ENCODE results near the gene ARL14EP.

The ARL14EP gene

DNA sequence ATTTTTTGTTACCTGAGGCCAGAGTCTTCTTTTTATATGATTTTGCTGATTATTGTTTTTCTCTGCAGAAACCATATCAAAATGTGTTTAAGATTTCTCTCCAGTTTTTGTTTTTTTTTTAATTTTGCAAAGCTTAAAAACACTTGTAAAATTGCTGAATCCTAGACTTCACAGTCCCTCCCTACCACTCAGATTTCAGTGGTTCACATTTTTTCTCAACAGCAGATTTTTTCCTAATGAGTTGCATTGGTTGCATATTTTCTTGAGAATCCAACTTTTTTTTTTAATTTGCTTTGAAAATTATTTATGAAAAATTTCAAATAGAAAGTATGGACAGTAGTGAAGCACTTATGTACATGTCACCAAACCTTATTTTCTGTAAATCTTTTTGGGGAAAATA, 5.8 kb downstream of the ARL14EP start:
- no peak for DNase-seq

DNA sequence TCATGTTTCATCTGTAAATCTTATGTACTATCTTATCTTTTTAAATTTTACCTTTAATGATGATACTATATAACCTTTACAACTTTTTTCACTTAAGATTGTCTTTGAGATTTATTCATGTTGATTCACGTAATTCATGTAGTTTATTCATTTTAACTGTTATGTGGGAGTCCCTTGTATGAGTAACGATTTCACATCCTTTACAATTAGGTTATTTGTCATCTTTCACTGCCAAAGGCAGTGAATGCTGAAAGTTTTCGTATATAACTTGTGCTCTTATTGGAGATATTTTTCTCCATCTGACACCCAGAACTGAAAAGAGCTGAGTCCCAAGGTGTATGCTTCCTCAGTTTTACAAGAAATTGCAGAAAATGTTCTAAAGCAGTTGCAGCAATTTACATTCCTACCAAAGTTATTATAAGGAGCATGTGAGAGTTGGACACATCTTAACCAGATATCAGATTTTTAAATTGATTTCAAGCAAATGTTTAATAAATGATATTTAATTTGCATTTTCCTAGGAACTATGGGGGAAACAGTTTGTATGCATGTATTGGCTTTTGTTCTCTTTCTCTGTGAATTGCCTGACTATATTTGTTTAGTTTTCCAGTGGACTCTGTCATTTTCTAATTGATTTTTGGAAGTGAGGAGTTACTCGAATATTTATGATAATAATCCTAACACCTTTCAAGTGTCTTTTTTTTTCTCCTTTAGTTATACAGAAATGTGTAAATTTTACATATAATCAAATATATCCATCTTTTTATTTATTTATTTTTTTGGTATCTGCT, 6.4 kb downstream of the ARL14EP start:
- no peak for DNase-seq

DNA sequence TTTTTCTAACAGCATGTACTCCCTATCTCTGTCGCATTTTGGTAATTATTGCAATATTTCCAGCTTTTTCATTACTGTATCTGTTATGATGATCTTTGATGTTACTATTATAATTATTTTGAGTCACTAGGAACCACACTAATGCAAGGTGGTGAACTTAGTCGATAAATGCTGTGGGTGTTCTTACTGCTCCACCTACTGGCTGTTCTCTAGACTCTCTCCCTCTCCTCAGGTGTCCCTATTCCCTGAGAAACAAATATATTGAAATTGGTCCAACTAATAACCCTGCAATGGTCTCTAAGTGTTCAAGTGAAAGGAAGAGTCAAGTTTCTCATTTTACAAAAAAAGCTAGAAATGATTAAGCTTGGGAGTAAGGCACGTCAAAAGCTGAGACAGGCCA, 10.5 kb downstream of the ARL14EP start:
- DNase-seq, result no peak

DNA sequence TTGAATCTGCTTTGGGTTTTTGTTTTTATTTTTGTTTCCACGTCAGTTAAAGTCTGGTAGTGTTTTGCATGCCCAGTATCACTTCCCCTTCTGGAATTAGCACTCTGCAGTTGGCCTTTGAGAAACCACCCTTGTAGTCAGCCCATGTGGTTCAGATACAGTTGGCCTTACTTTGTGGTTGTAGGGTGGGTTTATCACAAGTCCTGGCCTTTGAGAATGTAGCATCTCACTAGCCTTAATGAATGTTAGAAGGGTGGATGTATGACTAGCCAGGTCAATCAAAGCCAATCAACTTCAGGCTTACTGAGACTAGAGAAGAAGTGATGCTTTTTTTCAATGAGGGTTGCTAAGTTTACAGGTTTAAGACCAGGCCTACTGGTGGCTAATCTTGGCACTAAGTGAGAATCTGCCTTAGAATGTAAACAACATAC, 19.8 kb downstream of the ARL14EP start:
- DNase-seq, result no peak

DNA sequence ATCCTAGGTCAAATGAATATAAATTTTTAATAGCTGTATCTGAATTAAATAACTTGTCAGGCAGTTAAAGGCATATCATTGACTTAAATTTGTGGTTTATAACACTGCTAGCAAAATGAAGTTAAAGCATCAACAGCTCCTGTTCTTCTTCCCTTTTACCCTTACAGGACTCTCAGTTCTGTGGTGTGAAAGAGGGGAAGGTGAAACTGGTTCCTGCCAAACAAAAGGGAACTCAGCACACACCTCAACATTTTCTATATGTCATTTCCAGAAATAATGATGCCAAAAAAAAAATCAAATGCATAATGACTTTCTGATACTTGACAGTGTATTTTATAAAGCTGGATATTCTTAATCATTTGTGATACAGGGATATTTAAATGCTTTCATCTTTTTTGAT, 21.2 kb downstream of the ARL14EP start:
- no peak for DNase-seq

DNA sequence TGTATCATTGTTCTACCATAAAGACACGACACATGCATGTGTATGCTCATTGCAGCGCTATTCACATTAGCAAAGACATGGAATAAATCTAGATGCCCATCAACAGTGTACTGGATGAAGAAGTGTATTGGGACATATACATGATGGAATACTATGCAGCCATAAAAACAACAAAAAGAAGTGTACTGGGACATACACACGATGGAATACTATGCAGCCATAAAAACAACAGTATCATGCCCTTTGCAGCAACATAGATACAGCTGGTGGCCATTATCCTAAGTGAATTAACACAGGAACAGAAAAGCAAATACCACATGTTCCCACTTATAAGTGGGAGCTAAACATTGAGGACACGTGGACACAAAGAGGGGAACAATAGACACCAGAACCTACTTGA, 22.7 kb downstream of the ARL14EP start:
- DNase-seq, result no peak

DNA sequence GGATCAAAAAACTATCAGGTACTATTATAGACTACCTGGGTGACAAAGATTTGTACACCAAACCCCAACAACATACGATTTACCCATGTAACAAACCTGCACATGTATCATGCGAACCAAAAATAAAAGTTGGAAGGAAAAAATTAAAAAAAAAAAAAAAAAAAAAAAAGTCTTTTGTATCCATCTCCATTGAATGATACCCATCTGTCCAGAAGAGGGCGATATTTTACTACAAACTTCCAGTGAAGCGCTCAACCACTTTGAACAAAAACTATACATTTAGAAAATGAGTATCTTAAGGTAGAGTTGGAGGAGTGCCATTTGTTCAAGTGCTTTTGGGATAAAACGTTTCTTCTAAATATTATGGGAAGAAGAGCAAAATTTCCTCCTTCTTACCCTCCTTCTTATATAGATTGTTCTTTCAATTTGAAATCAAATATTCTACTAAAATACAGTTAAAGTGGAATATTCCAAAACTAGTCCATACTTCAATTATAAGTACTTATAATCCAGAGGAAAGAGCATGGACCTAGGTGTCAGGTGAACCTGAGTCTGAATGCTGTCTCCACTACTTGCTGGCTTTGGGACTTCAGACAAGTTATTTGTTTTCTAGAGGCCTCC, 23.3 kb downstream of the ARL14EP start:
- peak; percentile 41 for DNase-seq

DNA sequence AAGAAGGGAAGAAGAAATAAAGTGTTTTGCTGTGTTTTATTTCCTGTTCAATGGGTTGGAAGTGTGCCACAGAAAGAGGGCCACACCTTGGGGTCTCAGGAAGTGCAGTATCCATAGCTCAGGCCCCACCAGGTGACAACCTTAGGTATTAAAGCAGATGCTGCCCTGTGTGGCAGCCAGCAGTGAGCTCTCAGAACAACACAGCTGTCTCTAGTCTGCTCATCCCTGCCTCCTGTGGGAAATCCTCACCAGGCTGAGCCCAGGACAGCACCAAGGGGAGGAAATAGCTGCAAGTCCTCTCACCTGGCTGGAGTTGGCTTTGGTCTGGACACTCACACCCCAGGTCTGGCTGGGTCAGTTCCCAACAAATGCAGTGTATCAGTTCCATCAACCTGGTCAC, 25.1 kb downstream of the ARL14EP start:
- DNase-seq, result no peak

DNA sequence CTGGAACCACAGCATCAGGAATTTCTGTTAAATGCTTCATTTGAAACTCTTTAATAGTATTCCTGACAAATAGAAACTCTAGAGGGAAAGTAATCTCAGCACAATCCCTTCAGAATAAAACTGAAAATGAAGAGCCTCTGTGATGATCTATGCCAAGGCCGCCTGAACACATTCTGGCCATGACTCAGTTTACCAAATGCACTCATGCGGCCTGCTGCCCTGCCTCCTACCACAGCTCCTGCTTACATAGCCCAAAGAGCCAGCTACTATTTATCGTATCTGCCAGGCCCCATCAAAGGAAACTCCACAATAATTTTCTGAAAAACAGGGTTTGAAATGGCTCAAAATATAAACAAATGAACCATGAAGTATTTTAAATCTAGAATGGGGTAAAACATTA, 27.0 kb downstream of the ARL14EP start:
- DNase-seq, result no peak

DNA sequence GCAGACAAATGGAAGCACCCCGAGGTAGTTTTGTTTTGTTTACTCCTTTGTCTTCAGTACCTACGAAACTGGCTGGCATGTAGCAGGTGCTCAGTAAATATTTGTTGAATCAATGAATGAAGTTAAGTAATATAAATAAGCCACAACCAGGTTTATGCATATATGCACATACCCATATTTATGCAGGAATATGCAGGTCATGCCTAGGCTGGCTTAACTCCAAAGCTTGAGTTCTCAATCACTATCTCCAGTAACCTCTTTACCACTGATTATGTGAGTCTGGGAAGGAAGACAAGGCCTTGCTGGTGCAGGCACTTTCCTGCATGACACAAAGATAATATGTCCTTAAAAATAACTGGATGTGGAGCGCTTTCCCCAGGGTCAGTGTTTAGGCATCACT, 27.5 kb downstream of the ARL14EP start:
- DNase-seq, result no peak

DNA sequence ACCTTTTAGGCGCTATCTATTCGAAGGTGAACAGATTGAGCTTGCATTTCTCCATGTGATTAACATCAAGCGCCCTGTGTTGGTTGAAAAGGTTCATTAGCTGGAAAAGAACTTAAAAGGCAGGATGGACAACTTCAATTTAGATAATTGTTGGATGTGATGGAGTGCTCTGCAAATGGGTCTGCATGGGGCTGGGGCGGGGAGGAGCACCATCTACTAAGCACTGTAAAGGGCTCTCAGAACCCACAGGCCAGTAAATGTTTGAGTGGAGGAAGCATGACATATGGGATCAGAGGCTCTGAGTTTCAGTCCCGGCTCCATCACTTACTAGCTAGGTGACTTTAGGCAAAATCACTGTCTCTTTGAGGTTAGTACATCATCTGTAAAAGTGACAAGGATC, 28.2 kb downstream of the ARL14EP start:
- no peak for DNase-seq

DNA sequence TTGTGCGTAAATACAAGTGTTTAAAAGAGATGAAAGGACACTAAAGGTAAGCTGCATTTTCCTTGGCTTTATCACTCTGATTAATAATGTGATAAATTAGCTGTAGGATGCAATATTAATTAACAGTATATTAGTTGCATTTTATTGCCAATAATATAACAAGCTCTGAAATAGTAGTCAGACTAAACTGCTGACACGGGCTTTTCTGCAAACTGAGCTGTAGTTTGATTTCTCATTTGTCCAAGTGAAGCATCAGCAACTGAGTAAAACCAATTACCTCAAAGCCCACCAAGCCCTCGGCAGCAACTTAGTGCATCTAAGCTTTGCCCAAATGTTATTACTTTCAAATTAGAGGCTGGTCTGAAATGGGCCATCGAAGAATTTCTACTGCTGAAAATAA, 33.5 kb downstream of the ARL14EP start:
- DNase-seq, result no peak

DNA sequence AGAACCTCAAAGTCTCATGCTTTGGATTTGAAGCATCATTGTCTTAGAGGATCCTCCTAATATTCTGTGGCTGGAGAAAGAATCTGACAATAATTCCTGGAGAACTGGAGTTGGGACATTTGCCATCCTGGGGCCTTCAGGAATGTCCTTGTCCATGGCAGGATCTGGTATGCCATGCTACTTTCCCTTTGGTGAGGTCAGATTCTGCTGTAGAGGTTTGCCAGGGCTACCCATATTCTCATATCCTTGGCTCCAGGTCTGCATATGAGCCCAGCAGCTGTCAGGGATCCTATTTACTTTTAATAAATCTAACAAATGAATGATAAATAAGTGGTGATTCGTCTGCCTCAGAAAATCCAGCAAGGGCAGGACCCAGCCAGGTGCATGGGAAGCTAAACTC, 35.0 kb downstream of the ARL14EP start:
- no peak for DNase-seq

DNA sequence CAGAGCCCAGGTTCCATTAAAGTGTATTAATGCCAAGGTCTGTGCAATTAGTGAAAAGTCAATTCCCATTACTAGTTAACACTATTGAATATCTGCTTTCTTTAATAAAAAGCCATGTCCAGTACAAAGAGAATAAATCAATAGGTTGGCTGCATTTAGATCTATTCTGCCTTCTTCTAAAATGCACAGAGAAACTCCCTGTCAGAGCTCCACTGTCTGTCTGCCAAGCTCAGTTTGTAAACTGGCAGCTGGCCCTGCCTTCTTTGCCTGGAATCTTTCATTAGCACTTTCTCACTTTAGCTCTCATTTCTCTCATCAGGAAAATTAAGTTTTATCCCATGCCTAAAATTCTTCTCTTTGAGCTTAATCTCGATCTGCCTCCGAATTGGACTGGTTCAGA, 35.6 kb downstream of the ARL14EP start:
- no peak for DNase-seq

DNA sequence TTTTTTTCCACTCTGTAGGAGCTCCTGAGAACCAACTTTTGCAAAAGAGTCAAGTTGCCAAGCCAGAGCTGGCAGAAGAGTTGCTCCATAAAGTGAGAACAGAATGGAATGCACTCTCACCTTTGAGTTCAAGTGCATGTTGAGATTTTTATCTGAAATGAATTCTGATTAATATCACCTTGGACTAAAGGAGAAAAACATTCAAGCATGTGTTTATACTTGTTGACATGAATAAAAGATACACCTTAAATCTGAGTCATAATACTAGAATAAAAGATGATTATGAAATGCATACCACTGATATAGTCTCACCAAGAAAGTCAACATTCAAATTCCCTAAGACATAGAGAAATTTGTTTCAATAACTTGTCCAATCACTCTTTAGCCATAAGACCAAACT, 37.8 kb downstream of the ARL14EP start:
- no peak for DNase-seq

DNA sequence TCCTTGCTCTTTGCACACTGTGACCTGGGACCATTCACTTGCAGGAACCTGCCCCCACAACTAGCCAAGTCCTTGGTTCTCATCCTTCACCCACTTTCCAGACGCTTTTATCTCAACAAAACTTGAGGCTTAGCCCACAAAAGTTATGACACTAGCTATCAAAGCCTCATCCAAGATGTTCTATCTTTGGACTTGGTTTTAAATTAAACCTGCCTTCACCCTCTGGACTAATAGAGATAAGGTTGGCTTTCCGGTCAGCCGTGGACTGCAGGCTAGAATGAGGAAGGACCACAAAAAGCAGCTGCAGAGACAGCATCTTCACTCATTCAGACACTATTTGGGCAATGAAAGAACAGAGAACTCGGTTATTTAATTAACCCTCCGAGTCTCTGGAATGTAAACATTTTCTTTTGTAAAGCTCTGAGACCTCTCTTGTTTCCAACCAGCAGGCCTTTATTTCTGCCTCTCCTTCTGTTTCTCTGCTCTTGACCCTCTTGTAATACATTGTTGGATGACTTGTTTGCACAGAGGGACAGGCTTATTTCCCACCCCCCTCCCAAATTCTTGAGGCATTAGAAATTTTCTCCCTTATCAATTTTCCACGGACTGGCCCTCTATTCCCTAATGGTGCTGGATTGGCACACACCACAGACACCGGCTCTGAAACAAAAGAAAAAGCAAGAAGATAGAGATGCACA, 41.4 kb downstream of the ARL14EP start:
- no peak for DNase-seq

DNA sequence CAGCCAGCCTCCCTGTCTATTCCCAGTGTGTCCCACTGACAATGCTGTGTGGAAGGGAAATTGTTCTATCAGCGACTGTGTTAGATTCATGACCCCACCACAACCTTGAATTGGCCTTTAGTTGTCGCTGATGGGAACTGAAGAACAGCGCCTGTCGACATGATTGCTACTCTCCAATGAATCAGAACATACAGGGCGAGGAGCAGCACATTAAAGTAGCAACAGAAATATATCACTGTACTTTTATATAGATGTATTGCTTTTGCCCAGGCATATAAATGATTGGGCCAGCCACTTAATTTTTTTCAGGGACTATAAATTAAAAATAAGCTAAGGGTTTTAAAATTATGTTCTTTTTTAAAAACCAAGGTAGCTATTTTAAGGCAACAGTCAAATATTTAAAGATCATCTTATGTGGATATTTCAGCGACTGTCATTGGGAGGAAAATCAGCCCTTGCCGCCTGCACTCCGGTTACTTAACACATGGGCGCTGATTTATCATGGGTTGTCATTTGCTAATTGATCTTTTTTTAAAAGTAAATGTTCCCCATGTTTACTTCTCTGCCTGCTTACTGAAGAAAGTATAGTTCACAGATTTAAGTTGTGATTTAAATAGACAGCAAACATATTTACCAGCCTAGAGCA, 42.1 kb downstream of the ARL14EP start:
- no peak for DNase-seq

DNA sequence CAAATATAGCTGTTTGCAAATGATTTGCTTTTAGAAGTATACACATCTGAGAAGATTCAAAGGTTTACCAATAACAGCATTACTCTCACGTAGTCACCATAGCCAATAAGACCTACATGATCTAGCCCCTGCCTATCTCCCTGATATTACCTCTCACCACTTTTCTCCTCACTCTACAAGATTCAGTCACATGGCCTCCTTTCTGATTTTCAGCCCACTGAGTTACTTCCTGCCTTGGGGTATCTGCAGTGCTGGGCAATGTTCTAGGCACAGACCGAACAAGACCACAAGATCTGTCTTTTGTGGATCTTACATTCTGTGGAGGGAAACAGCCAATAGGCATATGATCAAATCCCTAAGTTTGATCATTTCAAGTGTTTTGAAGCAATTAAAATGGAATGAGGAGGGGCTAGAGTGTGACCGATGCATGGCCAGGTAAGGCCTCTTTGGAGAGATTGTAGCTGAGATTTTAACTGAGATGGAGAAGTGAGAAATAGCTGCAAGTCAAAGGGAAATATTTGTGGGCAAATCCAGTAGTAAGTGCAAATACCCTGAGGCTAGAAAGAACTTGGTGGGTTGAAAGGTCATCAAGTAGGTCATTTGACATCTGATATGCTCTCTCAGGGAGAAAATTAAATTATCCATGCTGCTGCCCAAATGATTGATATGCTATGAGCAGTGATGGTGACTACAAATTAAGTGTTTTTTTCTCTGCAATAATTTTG, 43.1 kb downstream of the ARL14EP start:
- DNase-seq, result no peak

DNA sequence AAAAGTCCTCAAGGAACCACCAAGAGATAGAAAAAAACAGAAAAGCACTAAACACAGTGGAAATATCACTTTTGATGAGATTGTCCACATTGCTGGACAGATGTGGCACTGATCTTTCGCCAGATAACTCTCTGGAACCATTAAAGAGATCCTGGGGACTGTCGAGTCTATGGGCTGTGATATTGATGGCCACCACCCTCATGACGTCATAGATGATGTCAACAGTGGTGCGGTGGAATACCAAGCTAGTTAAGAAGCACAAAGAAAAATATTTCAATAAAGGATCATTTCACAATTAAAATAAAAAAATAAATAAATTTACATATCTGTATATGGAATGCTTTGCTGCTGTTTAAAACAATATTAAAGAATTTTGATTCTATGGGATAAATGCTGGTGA, 45.5 kb downstream of the ARL14EP start:
- DNase-seq, result no peak

DNA sequence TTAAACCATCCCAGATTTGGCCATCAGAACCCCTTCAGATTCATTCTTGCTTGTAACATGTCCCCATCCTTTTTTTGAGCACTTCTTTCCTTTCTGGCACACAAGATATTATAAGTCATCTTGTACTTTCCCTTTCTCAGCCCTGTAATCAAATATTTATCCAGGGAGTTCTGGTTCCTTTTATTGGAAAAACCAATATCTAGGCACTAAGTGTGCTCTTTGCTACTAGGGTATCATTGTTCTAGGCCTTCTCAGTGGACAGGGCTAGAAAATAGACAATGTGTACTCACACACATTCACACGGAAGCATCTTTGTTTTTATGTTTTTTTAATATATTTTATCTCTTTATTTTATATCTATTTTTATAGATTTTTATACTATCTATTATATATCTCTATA, 47.3 kb downstream of the ARL14EP start:
- no peak for DNase-seq

DNA sequence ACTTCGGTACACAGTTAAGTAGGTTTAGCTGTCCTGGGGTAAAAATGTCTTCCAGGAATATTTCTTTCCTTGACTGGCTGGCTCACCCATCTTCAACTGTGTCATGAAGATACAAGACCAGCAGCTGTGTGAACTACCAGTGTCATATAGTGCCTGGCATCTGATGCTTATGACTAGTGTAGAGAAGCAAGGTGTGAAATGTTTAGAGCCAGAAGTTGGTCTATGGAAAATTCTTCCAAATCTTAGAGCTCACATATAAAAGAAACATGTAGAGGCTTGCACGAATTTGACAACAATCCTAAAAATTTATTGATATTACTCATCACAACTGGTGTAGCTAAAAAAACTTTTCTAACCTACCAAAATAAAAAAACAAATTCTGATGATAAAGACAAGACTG, 54.4 kb downstream of the ARL14EP start:
- no peak for DNase-seq

DNA sequence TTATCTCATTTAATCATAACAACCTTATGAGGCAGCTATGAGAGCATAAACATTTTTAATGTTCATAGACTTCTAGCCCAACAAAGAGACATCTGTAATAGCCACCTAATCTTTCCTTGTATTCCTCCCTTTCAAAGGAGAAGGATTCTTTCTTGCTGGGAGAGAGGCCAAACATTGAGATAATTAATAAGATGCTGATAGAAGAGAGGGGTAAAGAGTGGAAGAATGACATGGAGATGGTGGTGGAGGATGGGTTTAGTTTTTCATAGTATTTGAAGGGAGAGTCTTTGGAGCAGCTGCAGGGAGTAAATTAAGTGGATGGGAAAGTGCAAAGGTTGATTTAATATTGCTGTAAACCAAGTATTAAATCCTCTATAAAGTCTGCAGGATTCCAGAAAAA, 57.9 kb downstream of the ARL14EP start:
- no peak for DNase-seq

DNA sequence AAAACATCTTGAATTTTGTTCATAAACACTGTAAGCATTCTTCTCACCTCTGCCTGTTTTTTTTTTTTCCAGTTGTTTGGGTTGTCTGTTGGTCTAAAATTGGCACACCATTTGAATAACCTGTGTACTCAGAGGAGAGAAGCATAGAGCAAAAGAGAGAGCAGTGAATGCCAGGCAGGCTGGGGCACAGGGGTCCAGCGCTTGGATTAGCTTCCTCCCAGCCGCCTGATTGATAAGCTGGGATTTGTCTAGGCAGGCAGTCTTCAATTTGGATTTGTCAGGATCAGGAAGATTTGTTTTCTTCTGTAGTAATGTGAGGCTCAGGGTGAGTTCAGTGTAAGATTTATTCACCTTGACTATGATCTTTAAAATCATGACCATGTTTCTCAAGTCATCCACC, 59.0 kb downstream of the ARL14EP start:
- no peak for DNase-seq

Measured in NCI-H2029 treated with DMSO at 0.1 percent for 48 hours (cell line).